MM.1S (cell line): Measurements from ENCODE around the gene LRMDA.

Source experiments
- DNase-seq: peaks from one replicate; pipeline ENCODE4 v3.0.0-alpha.2; 2015
- H2AFZ ChIP-seq: fragments of 300-600 bp; sonication (generic); 2 replicates; pipeline ENCODE4 v1.6.0; 2016; ENCODE audit warnings: antibody characterized with exemption, low read length
- H3F3A ChIP-seq: fragments of 300-600 bp; sonication (generic); 2 replicates; pipeline ENCODE4 v1.6.1; 2016; ENCODE audit warnings: mild to moderate bottlenecking, antibody characterized with exemption, low read length, moderate library complexity, mixed read lengths; ENCODE audit not compliant: insufficient read depth
- H3K27ac ChIP-seq: fragments of 300-600 bp; sonication (generic); 2 replicates; pipeline ENCODE4 v1.5.1; 2016; ENCODE audit warnings: mild to moderate bottlenecking, low read length
- H3K27me3 ChIP-seq: fragments of 300-600 bp; sonication (generic); replicated peaks from 2 replicates; pipeline ENCODE4 v1.6.0; 2016; ENCODE audit warnings: low read length; ENCODE audit not compliant: insufficient read depth
- H3K36me3 ChIP-seq: fragments of 300-600 bp; sonication (generic); replicated peaks from 2 replicates; pipeline ENCODE4 v1.6.1; 2016; ENCODE audit warnings: mild to moderate bottlenecking, low read length, mixed read lengths; ENCODE audit not compliant: insufficient read depth
- H3K4me1 ChIP-seq: fragments of 300-600 bp; sonication (generic); 2 replicates; pipeline ENCODE4 v1.6.1; 2016; ENCODE audit warnings: low read length, mixed read lengths
- H3K4me2 ChIP-seq: fragments of 300-600 bp; sonication (generic); 2 replicates; pipeline ENCODE4 v1.6.0; 2016; ENCODE audit warnings: low read depth, low read length
- H3K4me3 ChIP-seq: fragments of 300-600 bp; sonication (generic); 2 replicates; pipeline ENCODE4 v1.5.1; 2016; ENCODE audit warnings: low read length, mixed read lengths
- H3K79me2 ChIP-seq: fragments of 300-600 bp; sonication (generic); 2 replicates; pipeline ENCODE4 v1.6.1; 2016; ENCODE audit warnings: mixed run types, low read length, mixed read lengths
- H3K9ac ChIP-seq: fragments of 300-600 bp; sonication (generic); 2 replicates; pipeline ENCODE4 v1.6.1; 2016; ENCODE audit warnings: low read length, mixed read lengths
- H3K9me2 ChIP-seq: fragments of 300-600 bp; sonication (generic); replicated peaks from 2 replicates; pipeline ENCODE4 v1.6.1; 2016; ENCODE audit warnings: mild to moderate bottlenecking, low read length, mixed read lengths; ENCODE audit not compliant: insufficient read depth
- H3K9me3 ChIP-seq: fragments of 300-600 bp; sonication (generic); replicated peaks from 2 replicates; pipeline ENCODE4 v1.6.1; 2016; ENCODE audit warnings: mild to moderate bottlenecking, low read length, mixed read lengths; ENCODE audit not compliant: insufficient read depth
- H4K20me1 ChIP-seq: fragments of 300-600 bp; sonication (generic); 2 replicates; pipeline ENCODE4 v1.6.1; 2016; ENCODE audit warnings: mild to moderate bottlenecking, low read length, moderate library complexity, mixed read lengths; ENCODE audit not compliant: insufficient read depth
- EZH2 ChIP-seq: fragments of 300-600 bp; sonication (generic); optimal IDR thresholded peaks from 2 replicates; pipeline ENCODE3; 2017; ENCODE audit warnings: low read depth, mild to moderate bottlenecking, antibody characterized with exemption, low read length, mixed read lengths
- EZH2phosphoT487 ChIP-seq: fragments of 300-600 bp; sonication (generic); IDR thresholded peaks from 2 replicates; pipeline ENCODE4 v1.6.1; 2018; ENCODE audit warnings: antibody characterized with exemption, low read length
- TF ChIP-seq, protein P1 (sequence below): fragments of 300-600 bp; sonication (generic); IDR thresholded peaks from 2 replicates; pipeline ENCODE4 v1.5.1; 2016; ENCODE audit warnings: antibody characterized with exemption, low read length, mixed read lengths

The LRMDA gene

DNA sequence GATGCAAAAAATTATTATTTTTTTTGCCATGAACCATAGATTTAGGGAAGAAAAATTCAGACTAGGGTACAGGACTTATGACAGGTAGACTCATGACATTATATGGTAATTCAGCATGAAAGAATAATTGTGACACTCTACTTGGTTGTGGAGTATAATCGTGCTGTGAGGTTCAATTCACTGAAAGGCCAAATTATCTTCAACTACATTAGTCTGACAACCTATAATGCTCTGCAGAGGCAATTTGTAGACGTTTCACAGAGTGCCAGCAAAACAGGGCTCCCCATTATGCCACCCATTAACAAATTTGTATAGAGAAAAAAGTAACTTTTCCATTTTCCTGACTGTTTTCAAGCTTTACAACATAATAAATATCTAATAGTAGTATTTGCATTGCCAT is 292.6 kb downstream of the LRMDA start:
- Histone ChIP-seq H3K9me3 (no peaks in the 10 kb centered on the region), H3K4me1 (no peaks in the 10 kb centered on the region), H3K4me3 (no peak overlapping the region), H3K79me2 (no peaks in the 10 kb centered on the region), H3K27me3 (no peaks in the 10 kb centered on the region), H3K27ac (no peak overlapping the region), H3K36me3 (no peaks in the 10 kb centered on the region), H3K9me2 (no peaks in the 10 kb centered on the region), H3K4me2 (no peak overlapping the region), H3F3A (no peaks in the 10 kb centered on the region), H3K9ac (no peak overlapping the region), H2AFZ (no peak overlapping the region), H4K20me1 (no peaks in the 10 kb centered on the region)
- DNase-seq, result no peak
- TF ChIP-seq, protein P1, sequence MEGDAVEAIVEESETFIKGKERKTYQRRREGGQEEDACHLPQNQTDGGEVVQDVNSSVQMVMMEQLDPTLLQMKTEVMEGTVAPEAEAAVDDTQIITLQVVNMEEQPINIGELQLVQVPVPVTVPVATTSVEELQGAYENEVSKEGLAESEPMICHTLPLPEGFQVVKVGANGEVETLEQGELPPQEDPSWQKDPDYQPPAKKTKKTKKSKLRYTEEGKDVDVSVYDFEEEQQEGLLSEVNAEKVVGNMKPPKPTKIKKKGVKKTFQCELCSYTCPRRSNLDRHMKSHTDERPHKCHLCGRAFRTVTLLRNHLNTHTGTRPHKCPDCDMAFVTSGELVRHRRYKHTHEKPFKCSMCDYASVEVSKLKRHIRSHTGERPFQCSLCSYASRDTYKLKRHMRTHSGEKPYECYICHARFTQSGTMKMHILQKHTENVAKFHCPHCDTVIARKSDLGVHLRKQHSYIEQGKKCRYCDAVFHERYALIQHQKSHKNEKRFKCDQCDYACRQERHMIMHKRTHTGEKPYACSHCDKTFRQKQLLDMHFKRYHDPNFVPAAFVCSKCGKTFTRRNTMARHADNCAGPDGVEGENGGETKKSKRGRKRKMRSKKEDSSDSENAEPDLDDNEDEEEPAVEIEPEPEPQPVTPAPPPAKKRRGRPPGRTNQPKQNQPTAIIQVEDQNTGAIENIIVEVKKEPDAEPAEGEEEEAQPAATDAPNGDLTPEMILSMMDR, result no peak
- TF ChIP-seq EZH2phosphoT487 (no peak), EZH2 (no peak)

DNA sequence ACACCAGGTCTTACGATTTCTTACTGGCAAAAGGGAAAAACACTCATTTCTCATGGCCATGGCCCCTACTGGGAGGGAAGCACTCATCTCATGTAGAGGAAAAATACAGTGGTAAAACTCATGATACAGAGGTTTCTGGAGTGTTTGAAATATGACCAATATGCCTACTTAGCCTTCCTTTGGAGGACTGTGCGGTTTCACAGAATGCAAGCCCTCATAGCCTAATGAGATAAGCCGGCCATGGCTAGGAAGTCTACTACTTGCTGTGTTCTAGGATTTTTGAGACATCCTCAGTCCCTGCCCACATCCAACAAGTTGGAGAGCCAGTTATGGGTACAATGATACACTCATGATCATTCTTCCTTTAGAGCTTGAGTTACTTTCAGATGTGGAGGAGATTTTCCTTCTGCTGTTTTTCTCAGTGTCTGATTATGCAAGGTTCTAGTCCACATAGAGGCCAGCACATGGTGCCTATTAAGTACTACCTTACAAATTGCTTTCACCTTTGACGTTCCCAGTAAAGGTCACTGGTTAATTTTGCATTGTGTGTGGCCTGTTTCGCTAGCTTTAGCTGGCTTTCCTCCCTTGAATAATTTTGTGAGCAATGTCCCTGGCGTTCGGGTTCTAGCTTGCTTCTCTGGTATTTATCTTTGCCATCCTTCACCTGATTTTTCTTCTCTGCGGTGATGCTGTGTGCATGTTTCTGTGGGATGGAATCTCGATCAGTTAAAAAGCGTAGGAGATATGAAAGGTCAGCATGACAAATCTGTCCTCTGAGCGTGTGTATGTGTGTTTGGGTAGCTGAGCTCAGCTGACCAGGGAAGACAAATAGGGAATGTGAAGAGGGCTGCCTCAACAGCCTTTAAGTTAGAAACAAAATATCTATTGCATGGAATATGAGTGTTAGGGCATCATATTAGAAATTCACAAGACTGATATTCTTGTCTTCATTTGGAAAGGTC is 295.4 kb downstream of the LRMDA start:
- Histone ChIP-seq H3K36me3 (no peaks in the 10 kb centered on the region), H3K9ac (no peak overlapping the region), H2AFZ (no peak overlapping the region), H3K79me2 (no peaks in the 10 kb centered on the region), H3K4me1 (no peaks in the 10 kb centered on the region), H3F3A (no peaks in the 10 kb centered on the region), H3K4me3 (no peak overlapping the region), H3K27ac (no peak overlapping the region), H3K4me2 (no peak overlapping the region), H4K20me1 (no peaks in the 10 kb centered on the region), H3K27me3 (no peaks in the 10 kb centered on the region), H3K9me3 (no peaks in the 10 kb centered on the region), H3K9me2 (no peaks in the 10 kb centered on the region)
- DNase-seq, result no peak
- TF ChIP-seq, protein P1, result no peak
- TF ChIP-seq EZH2phosphoT487 (no peak), EZH2 (no peak)

DNA sequence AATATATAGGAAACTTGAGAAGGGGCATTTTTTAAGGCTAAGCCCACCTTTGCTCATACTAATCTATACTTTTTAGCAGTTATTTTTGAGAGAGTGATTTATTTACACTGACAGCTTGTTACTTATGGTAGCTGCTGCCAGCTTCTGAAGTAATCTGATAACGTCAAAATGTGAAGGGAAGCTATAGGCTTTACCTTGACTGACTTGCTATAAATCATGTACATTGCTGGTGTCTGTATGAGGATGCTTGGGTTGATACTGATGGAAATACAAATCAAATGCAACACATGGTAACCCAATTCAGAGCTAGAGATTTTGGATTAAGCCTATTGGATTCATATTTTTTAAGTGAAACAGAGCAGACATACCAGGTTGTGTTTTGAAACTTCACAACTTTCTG is 299.4 kb downstream of the LRMDA start:
- H3K9ac ChIP-seq, result no peak overlapping the region
- DNase-seq, result no peak
- no peaks in the 10 kb centered on the region for H3K9me3 ChIP-seq
- no peaks in the 10 kb centered on the region for H3K27me3 ChIP-seq
- no peaks in the 10 kb centered on the region for H3F3A ChIP-seq
- no peak overlapping the region for H3K4me2 ChIP-seq
- no peak overlapping the region for H3K4me3 ChIP-seq
- no peaks in the 10 kb centered on the region for H3K9me2 ChIP-seq
- H3K79me2 ChIP-seq, result no peaks in the 10 kb centered on the region
- no peaks in the 10 kb centered on the region for H4K20me1 ChIP-seq
- H2AFZ ChIP-seq, result no peak overlapping the region
- TF ChIP-seq EZH2phosphoT487 (no peak), EZH2 (no peak)
- TF ChIP-seq, protein P1, result no peak
- H3K36me3 ChIP-seq, result no peaks in the 10 kb centered on the region
- H3K4me1 ChIP-seq, result no peaks in the 10 kb centered on the region
- no peak overlapping the region for H3K27ac ChIP-seq
